Daoy (cell line): ENCODE data around the gene NRG3. TPM values are rescaled to one million over a fixed set of nuclear protein-coding genes. Genes with fewer than 3 reads are reported as not detected.

Source experiments
- DNase-seq: peaks from one replicate; pipeline ENCODE4 v3.0.0-alpha.2; 2015; ENCODE audit warnings: low read depth
- total RNA-seq: library from RNA; depleted of rRNA; stranded (reverse); fragments of >200 nt; shearing (Covaris generic); gene quantifications from 2 replicates; pipeline ENCODE4 v1.2.3, GENCODE V29; 2014

The NRG3 gene
- total RNA-seq, 1 experiment from 2014 or later: not detected

GRCh38 chr10:82815680-82816079 is 940.7 kb downstream of the NRG3 start:
- no peak for DNase-seq

GRCh38 chr10:82817676-82818422 is 942.9 kb downstream of the NRG3 start:
- DNase-seq: no peak

DNA sequence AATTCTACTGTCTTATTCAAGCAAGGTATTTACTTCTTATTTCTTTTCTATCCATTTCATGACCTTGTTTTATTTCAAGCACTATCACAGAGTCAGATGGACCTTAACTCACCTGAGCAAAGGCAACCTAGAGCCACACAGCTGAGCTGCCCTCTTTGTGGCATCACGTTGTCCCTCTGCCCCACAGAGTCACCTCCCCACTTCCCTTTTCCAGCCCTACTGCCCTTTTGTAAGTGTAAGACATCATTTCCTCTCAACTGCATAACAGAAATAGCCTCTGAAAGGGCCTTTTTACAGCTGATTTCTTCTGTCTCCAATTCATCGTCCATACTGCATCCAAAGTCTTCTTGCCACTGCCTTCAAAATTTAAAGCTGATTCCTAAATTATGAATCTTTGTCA is 946.0 kb downstream of the NRG3 start:
- no peak for DNase-seq

DNA sequence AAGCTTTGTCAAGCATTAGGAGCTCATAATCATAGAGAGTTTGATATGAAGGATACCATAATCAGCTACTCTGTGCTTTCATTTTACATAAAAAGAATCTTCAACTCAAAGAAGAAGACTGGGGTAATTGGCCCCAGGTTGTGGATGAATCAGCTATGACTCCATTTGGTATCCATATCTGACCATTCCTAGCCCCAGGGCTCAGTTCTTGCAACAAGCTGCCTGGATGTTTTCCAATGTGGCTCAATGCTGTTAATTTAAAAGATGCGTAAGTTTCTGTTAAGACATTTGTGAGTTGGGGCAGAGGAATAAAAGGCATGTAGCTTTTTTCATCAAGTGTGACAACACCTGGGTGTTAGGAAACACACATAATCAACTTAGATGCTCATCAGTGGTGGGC is 951.1 kb downstream of the NRG3 start:
- no peak for DNase-seq

- no peak for DNase-seq
Observed at GRCh38 chr10:82827901-82828300, 952.9 kb downstream of the NRG3 start.

DNA sequence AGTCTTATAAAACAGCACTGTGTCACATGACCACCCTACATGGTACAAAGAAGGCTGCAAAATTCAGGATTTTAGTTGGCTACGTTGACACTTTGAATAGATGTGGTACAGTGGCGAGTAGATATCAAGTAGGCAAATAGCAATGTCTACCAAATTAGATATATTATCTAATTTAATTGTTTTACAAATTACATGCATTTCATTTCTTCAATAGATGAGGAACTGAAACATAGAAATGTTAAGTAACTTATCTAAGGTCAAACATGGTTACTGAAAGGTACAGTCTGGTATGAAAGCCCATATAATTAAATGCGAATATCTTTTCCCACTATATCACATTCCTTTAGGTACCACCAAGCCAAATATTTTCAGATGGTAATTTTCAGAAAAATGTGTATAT is 972.2 kb downstream of the NRG3 start:
- no peak for DNase-seq

DNA sequence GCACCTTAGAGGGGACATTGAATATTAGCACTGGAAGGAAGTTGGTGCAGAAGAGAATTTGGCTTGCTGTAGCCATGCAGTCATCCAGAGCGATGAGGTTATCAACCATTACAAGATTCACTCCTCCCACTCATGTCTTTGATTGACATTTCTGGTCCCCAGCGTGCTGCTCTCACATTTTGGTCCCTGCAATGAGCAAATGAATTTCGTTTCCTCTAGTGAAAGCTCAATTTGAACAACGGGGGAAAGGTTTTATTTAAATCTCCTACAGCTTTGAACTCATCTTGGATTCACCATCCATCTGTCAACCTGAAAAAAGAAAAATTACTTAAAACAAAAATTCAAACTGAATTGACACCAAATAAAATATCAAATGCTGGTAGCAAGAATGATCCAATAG is 975.2 kb downstream of the NRG3 start:
- DNase-seq: no peak

GRCh38 chr10:82856957-82857613 is 982.1 kb downstream of the NRG3 start:
- DNase-seq: no peak

DNA sequence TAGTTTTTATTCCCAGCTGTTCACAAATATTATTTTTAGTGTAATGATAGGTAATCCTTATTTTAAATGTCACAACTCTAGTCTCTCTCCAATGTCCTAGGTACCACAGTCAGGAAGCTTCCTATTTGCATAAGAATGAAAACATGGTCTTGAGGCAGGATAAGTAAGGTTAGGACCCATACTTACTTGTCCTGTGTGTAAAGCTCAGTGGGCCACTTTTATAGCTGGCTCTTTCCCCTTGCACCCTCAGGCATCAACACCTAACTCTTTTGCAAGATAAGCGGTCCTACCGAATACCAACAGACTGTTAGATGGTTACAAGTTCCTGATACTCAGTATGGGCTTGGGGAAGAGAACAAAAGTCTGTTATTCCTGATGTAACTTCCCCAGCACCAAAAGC is 986.9 kb downstream of the NRG3 start:
- DNase-seq: no peak

GRCh38 chr10:82865366-82865765 is 990.4 kb downstream of the NRG3 start:
- no peak for DNase-seq

DNA sequence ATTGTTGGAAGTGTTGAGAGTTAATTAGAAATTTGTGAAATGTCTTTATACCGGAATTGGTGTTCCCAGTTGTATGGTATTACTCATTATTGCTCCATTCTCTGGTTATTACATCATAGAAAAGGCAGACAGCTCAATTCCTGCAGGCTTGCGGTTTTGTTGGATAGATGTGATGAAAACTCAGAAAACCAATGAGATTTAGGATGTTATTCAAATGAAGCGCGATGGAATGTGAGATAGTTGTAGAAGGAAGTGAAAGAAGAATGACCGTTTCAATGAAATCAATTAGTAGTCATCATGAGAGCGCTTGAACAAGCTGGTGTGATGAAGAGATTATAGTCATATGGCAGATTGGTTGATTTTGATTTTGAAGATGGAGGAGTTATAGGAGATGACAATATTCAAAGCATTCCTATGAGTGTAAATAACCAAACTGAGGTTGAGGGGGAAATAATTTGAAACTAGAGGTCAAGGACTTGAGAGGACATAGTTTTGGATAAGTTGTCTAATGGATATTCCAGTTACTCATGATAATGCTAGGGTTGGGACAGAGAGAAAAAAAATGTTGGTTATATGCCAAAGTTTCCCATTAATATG is 991.5 kb downstream of the NRG3 start:
- no peak for DNase-seq

GRCh38 chr10:82867056-82867455 is 992.1 kb downstream of the NRG3 start:
- no peak for DNase-seq

DNA sequence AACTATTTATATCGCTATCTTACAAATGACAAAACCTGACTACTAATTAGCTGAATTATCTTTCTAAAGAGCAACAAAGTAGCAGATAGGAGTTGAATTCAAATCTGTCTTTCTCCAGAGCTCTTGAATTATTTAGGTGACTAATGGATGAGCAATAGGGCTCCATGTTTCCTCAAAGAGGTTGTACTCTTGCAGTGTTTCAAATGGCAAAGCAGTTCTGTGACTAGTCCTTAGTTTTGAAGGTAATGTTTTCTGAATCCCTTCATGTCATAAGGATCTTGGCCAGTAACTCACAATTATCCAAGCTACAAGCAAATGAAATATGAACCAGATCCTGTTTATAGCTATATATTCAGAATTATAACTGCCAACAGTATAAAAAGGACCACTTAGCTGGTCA is 999.7 kb downstream of the NRG3 start:
- no peak for DNase-seq

GRCh38 chr10:82880776-82881290 is 1005.8 kb downstream of the NRG3 start:
- no peak for DNase-seq

DNA sequence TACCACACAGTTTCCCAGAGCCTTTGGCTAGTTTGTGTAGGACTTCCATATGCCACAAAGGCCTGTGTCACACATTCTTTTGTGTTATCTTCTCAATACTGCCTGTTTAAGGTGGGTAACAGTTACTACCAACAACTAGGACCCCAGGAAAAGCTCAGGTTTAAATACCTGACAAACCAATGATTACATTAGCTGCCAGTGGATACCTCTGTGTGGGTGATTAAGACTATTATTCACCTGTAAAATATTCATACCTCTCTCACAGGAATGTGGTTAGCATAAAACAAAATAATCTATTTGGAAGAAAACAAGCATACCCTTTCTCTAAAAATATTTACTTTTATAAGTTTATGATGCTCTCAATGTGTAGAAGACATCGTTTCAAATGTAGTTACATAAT is 1007.7 kb downstream of the NRG3 start:
- DNase-seq: no peak

DNA sequence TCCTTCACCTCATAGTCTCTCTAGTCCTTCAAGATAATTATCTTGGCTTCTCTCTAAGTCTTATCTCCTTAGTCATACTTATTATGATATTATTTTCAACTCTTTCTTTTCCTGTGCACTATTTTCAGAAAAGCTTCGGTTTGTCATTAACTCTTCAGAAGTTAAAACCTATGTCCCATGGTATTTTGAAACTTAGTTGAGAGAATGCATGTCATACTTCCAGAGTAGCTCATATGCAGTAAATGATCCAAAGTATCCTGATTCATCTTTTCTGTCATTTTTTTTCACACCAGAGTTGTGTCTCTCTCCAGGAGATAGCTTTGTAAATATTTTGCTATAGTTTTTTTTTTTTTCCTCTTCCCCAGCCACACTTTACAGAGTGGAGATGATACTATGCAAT is 1008.6 kb downstream of the NRG3 start:
- no peak for DNase-seq

GRCh38 chr10:82887488-82887887 is 1012.5 kb downstream of the NRG3 start:
- no peak for DNase-seq

DNA sequence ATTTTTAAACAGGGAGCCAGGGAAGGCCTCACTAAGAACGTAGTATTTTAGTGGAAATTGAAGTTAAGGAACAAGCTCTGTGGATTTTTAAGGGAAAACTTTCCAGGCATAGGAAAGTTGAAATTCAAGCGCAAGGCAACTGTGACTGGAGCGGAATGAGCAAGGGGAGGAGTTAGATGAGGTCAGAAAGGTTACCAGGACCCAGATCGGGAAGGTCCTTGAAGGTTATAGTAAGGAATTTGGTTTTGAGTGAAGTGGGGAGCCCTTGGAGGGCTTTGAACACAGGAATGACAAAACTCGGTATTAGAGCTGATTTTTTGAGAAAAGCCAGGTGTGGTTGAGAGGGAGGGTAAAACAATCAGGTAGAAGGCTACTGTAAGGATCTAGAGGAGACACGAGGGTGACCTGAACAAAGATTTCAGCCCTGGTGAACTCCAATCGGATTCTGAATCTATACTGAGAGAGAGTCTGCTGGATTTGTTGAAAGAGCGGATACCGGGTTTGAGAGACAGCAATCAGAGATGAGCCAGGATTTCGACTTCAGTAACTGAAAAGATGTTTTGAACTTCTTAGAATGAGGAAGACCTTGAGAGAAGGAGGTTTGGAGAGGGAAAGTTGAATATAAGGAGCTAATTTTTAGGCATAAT is 1013.9 kb downstream of the NRG3 start:
- no peak for DNase-seq

- DNase-seq: no peak
Observed at GRCh38 chr10:82889728-82890127, 1014.7 kb downstream of the NRG3 start.

DNA sequence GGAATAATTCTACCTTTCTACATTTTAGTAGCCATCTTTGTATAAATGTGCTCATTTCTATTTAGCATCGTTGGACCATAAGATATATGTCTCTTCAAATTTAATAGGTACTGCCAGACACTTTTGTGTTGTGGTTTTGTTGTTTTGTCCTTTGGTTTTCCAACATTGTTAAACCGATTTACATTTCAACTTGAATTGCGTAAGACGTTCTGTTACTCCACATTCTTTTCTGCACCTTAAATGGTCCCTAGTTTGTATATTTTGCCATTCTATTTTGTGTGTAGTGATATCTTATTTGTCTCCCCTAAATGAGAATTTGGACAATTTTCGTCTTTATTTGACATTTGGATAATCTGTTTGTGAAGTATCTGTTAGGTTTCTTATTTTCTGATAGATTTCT is 1015.6 kb downstream of the NRG3 start:
- DNase-seq: no peak

GRCh38 chr10:82908096-82908495 is 1033.1 kb downstream of the NRG3 start:
- DNase-seq: no peak

DNA sequence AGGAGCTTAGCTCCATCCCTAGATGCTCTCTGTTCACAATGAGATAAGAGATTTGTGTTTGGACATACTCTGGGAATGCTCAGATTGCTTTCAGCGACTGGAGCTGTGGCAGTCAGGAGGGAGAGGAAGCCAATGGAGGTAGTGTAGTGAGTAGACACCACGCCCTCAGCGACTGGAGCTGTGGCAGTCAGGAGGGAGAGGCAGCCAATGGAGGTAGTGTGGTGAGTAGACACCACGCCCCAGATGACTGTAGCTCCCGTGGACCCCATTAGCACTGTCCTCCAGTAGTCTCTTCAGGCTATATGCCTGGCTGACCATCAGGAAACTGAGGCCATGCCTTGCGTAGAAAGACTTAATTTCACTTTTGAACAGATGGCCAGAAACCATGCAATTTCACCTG is 1033.8 kb downstream of the NRG3 start:
- no peak for DNase-seq

- no peak for DNase-seq
Observed at GRCh38 chr10:82910301-82910700, 1035.3 kb downstream of the NRG3 start.
